ENCODE data around the gene COL18A1.

The COL18A1 gene

GRCh38 chr21:45542667-45543370 lies 137.9 kb downstream of the COL18A1 start:
- DNase-seq (ENCODE audit: low read depth in 2 of 2, low spot score in 1 of 2) = no peak

GRCh38 chr21:45543371-45543709 lies 138.4 kb downstream of the COL18A1 start:
- no peak for DNase-seq (ENCODE audit: low read depth in 2 of 2, low spot score in 1 of 2)

- no peak for DNase-seq (ENCODE audit: low read depth in 2 of 2, low spot score in 1 of 2)
Measured at GRCh38 chr21:45543710-45544448, 138.9 kb downstream of the COL18A1 start.

- no peak for DNase-seq (ENCODE audit: low read depth in 2 of 2, low spot score in 1 of 2)
Measured at GRCh38 chr21:45544449-45545235, 139.7 kb downstream of the COL18A1 start.

GRCh38 chr21:45545236-45545570 lies 140.2 kb downstream of the COL18A1 start:
- no peak for DNase-seq (ENCODE audit: low read depth in 2 of 2, low spot score in 1 of 2)

- DNase-seq (ENCODE audit: low read depth in 2 of 2, low spot score in 1 of 2) = no peak
Measured at GRCh38 chr21:45545691-45546531, 140.9 kb downstream of the COL18A1 start.

- DNase-seq (ENCODE audit: low read depth in 2 of 2, low spot score in 1 of 2) = no peak
Measured at GRCh38 chr21:45546636-45547544, 141.9 kb downstream of the COL18A1 start.

- DNase-seq (ENCODE audit: low read depth in 2 of 2, low spot score in 1 of 2) = no peak
Measured at GRCh38 chr21:45547545-45547900, 142.6 kb downstream of the COL18A1 start.

GRCh38 chr21:45548711-45549491 lies 143.9 kb downstream of the COL18A1 start:
- no peak for DNase-seq (ENCODE audit: low read depth in 2 of 2, low spot score in 1 of 2)

- DNase-seq (ENCODE audit: low read depth in 2 of 2, low spot score in 1 of 2) = no peak
Measured at GRCh38 chr21:45549626-45550463, 144.9 kb downstream of the COL18A1 start.

- no peak for DNase-seq (ENCODE audit: low read depth in 2 of 2, low spot score in 1 of 2)
Measured at GRCh38 chr21:45550522-45551210, 145.7 kb downstream of the COL18A1 start.

GRCh38 chr21:45551316-45551715 lies 146.4 kb downstream of the COL18A1 start:
- DNase-seq (ENCODE audit: low read depth in 2 of 2, low spot score in 1 of 2) = no peak

- DNase-seq (ENCODE audit: low read depth in 2 of 2, low spot score in 1 of 2) = no peak
Measured at GRCh38 chr21:45551783-45552695, 147.1 kb downstream of the COL18A1 start.

GRCh38 chr21:45552696-45553391 lies 147.9 kb downstream of the COL18A1 start:
- DNase-seq (ENCODE audit: low read depth in 2 of 2, low spot score in 1 of 2) = no peak

- DNase-seq (ENCODE audit: low read depth in 2 of 2, low spot score in 1 of 2) = peak; percentile 72 to 79
Measured at GRCh38 chr21:45554477-45555175, 149.7 kb downstream of the COL18A1 start.

GRCh38 chr21:45555251-45555556 lies 150.2 kb downstream of the COL18A1 start:
- DNase-seq (ENCODE audit: low read depth in 2 of 2, low spot score in 1 of 2) = no peak

All from stimulated activated CD8-positive, alpha-beta memory T cell treated with anti-CD3 and anti-CD28 coated beads, Interleukin-4, amount 100 ng/mL, for 4 hours (primary cell).